HEK293 (cell line): ENCODE measurements around the gene ABI3BP.

Experiments used
- CTCF ChIA-PET: fragments of 350-600 bp; formaldehyde crosslinking; extraction: SDS; loops from one replicate; lab custom pipeline; 2021; ENCODE audit warnings: antibody characterized with exemption; lab: Yijun Ruan, JAX
- POLR2A ChIA-PET: fragments of 300-600 bp; formaldehyde crosslinking; extraction: SDS; loops from one replicate; lab custom pipeline; 2020; ENCODE audit warnings: antibody characterized with exemption, inconsistent platforms; lab: Yijun Ruan, JAX
- H3K27ac ChIP-seq: fragments of 200-500 bp; sonication (Bioruptor generic); 2 replicates; pipeline ENCODE4 v1.5.1; 2014; ENCODE audit warnings: low read depth, low read length, control low read depth, inconsistent platforms; ENCODE audit errors: extremely low read depth
- H3K36me3 ChIP-seq, 2 experiments: fragments of 200-500 bp in 1 of 2; sonication (Bioruptor generic) in 1 of 2; 1 replicate in 1 of 2; 2 replicates in 1 of 2; pipeline ENCODE4 v1.5.1; 2014 to 2017; ENCODE audit warnings: inconsistent platforms in 2 of 2, low read length in 2 of 2; ENCODE audit not compliant: control insufficient read depth in 2 of 2, insufficient read depth in 1 of 2
- H3K4me1 ChIP-seq: fragments of 200-500 bp; sonication (Bioruptor generic); 2 replicates; pipeline ENCODE4 v1.5.1; 2014; ENCODE audit warnings: mild to moderate bottlenecking, low read length, inconsistent platforms; ENCODE audit not compliant: control insufficient read depth, insufficient read depth
- H3K4me3 ChIP-seq: 2 replicates; pipeline ENCODE4 v1.5.1; 2011; ENCODE audit warnings: low read depth, mild to moderate bottlenecking, control low read depth, low read length, moderate library complexity
- H3K9me3 ChIP-seq: fragments of 200-500 bp; sonication (Bioruptor generic); 2 replicates; pipeline ENCODE4 v1.5.1; 2014; ENCODE audit warnings: low read depth, low read length, inconsistent platforms; ENCODE audit not compliant: control insufficient read depth, insufficient read depth
- OVOL3 ChIP-seq: fragments of 450-650 bp; formaldehyde crosslinking; IDR thresholded peaks from 2 replicates; pipeline ENCODE4 v1.5.1; 2016; ENCODE audit warnings: missing biosample characterization, missing genetic modification characterization
- TSHZ1 ChIP-seq: fragments of 450-650 bp; formaldehyde crosslinking; IDR thresholded peaks from 2 replicates; pipeline ENCODE4 v1.5.1; 2016; ENCODE audit warnings: missing biosample characterization, missing genetic modification characterization, borderline replicate concordance
- ZNF157 ChIP-seq: fragments of 450-650 bp; formaldehyde crosslinking; IDR thresholded peaks from 2 replicates; pipeline ENCODE4 v1.5.1; 2016; ENCODE audit warnings: missing biosample characterization, missing genetic modification characterization
- ZNF530 ChIP-seq: fragments of 450-650 bp; formaldehyde crosslinking; IDR thresholded peaks from 2 replicates; pipeline ENCODE4 v1.5.1; 2016; ENCODE audit warnings: low read depth, missing biosample characterization, missing genetic modification characterization
- ZNF558 ChIP-seq: fragments of 450-650 bp; formaldehyde crosslinking; IDR thresholded peaks from 2 replicates; pipeline ENCODE4 v1.5.1; 2016; ENCODE audit warnings: missing biosample characterization, missing genetic modification characterization
- ZNF664 ChIP-seq: fragments of 450-650 bp; formaldehyde crosslinking; IDR thresholded peaks from 2 replicates; pipeline ENCODE4 v1.5.1; 2016; ENCODE audit warnings: missing biosample characterization, missing genetic modification characterization
- ZNF707 ChIP-seq: fragments of 450-650 bp; formaldehyde crosslinking; IDR thresholded peaks from 2 replicates; pipeline ENCODE4 v1.5.1; 2016; ENCODE audit warnings: missing biosample characterization, missing genetic modification characterization
- ZSCAN30 ChIP-seq: fragments of 450-650 bp; IDR thresholded peaks from 2 replicates; pipeline ENCODE4 v1.5.1; 2018; ENCODE audit warnings: missing biosample characterization, mild to moderate bottlenecking, missing genetic modification characterization, moderate library complexity
- TF ChIP-seq, protein P1 (sequence below): fragments of 450-650 bp; formaldehyde crosslinking; IDR thresholded peaks from 2 replicates; pipeline ENCODE4 v1.5.1; 2016; ENCODE audit warnings: missing biosample characterization, missing genetic modification characterization, low read depth

ABI3BP gene

DNA sequence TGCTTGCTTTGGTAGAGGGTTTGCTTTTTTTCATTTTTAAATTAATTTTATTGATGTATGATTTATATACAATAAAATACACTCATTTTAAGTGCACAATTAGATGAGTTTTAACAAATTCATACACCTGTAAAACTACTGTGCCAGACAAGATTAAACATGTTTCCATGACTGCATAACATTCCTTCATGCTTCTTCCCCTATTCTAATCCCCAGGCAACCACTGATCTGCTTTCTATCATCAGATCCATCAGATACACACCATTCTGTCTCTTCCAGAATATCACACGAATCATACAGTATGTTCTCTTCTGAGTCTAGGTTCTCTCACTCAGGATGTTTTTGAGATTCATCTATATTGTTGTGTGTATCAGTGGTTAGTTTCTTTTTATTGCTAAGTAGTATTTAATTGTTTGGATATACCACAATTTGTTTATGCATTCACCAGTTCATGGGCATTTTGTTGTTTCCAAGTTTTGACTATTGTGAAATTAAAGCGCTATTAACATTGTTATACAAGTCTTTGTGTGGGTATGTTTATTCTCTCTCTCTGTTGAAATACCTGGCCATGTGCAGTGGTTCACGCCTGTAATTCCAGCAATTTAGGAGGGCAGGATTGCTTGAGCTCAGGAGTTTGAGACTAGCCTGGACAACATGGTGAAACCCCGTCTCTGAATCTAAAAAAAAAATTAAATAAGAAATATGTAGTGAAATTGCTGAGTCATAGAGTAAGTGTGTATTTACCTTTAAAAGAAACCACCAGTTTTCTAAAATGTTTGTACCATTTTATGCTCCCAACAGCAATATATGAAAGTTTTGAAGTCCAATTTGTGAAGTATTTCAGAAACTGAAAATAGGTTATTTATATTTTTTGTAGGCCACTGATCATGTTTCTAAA is 290.9 kb downstream of the ABI3BP start:
- Histone ChIP-seq H3K36me3 (no peaks in the 10 kb centered on the region), H3K4me1 (no peaks in the 10 kb centered on the region), H3K27ac (no peak overlapping the region), H3K4me3 (no peak overlapping the region), H3K9me3 (no peaks in the 10 kb centered on the region)
- CTCF ChIA-PET: no interaction called here
- POLR2A ChIA-PET: no interaction called here
- TF ChIP-seq ZNF707 (tag by site-specific recombination) (no peak), ZNF157 (tag by site-specific recombination) (no peak), OVOL3 (tag by site-specific recombination) (no peak), ZNF664 (no peak), ZNF558 (no peak), ZNF530 (tag by site-specific recombination) (no peak), TSHZ1 (tag by site-specific recombination) (no peak)
- TF ChIP-seq, protein P1, sequence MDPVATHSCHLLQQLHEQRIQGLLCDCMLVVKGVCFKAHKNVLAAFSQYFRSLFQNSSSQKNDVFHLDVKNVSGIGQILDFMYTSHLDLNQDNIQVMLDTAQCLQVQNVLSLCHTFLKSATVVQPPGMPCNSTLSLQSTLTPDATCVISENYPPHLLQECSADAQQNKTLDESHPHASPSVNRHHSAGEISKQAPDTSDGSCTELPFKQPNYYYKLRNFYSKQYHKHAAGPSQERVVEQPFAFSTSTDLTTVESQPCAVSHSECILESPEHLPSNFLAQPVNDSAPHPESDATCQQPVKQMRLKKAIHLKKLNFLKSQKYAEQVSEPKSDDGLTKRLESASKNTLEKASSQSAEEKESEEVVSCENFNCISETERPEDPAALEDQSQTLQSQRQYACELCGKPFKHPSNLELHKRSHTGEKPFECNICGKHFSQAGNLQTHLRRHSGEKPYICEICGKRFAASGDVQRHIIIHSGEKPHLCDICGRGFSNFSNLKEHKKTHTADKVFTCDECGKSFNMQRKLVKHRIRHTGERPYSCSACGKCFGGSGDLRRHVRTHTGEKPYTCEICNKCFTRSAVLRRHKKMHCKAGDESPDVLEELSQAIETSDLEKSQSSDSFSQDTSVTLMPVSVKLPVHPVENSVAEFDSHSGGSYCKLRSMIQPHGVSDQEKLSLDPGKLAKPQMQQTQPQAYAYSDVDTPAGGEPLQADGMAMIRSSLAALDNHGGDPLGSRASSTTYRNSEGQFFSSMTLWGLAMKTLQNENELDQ (tag by site-specific recombination): no peak

- H3K9me3 ChIP-seq: no peaks in the 10 kb centered on the region
- H3K4me1 ChIP-seq: no peaks in the 10 kb centered on the region
- POLR2A ChIA-PET: no interaction called here
- no peak overlapping the region for H3K4me3 ChIP-seq
- H3K27ac ChIP-seq: no peak overlapping the region
- H3K36me3 ChIP-seq: no peaks in the 10 kb centered on the region
- CTCF ChIA-PET: interaction anchor here (0.7 kb wide), 1 partner anchor 237 kb away, joined by 4 read pairs; no protein-coding TSS in a partner anchor
- TF ChIP-seq ZSCAN30 (tag by site-specific recombination): no peak
These were observed 292.5 kb downstream of the ABI3BP start for GRCh38 chr3:100700708-100701107.
